Glutamatergic neuron (in vitro differentiated cells): ENCODE measurements around the gene ABCG4. TPM values are rescaled to one million over a fixed set of nuclear protein-coding genes. Genes with fewer than 3 reads are reported as not detected.

Experiments used
- DNase-seq: peaks from one replicate; pipeline ENCODE4 v3.0.0; 2022
- H3K27ac Mint-ChIP-seq: one replicate; pipeline ENCODE4 v1.8.0; 2020; ENCODE audit warnings: mild to moderate bottlenecking, mixed read lengths, inconsistent platforms; ENCODE audit not compliant: unreplicated experiment
- H3K27me3 Mint-ChIP-seq: one replicate; pipeline ENCODE4 v1.8.0; 2020; ENCODE audit warnings: mild to moderate bottlenecking, moderate library complexity, mixed read lengths, inconsistent platforms; ENCODE audit not compliant: unreplicated experiment
- H3K36me3 Mint-ChIP-seq: one replicate; pipeline ENCODE4 v1.8.0; 2020; ENCODE audit warnings: mild to moderate bottlenecking, mixed read lengths, inconsistent platforms; ENCODE audit not compliant: unreplicated experiment
- H3K4me1 Mint-ChIP-seq: one replicate; pipeline ENCODE4 v1.8.0; 2020; ENCODE audit warnings: mild to moderate bottlenecking, low read depth, mixed read lengths, inconsistent platforms; ENCODE audit not compliant: unreplicated experiment
- H3K4me3 Mint-ChIP-seq: one replicate; pipeline ENCODE4 v1.8.0; 2020; ENCODE audit warnings: mild to moderate bottlenecking, mixed read lengths, inconsistent platforms; ENCODE audit not compliant: unreplicated experiment
- H3K9me3 Mint-ChIP-seq: one replicate; pipeline ENCODE4 v1.8.0; 2020; ENCODE audit warnings: mild to moderate bottlenecking, moderate library complexity, mixed read lengths, inconsistent platforms; ENCODE audit not compliant: unreplicated experiment
- total RNA-seq: library from RNA; stranded (reverse); fragmentation: NEBNext Ultra II Directional; extraction: Animal tissue kit (Norgen Biotek cat#: 25700); gene quantifications from one replicate; pipeline ENCODE4 v1.2.1, GENCODE V29; 2021; ENCODE audit not compliant: unreplicated experiment
- TF ChIP-seq, protein P1 (sequence below): fragments of 200-600 bp; sonication (generic); IDR thresholded peaks from one replicate; pipeline ENCODE4 v1.5.0; 2021; ENCODE audit not compliant: partially characterized antibody, unreplicated experiment

Gene ABCG4
- total RNA-seq, 1 donor from 2014 or later = 2.4 TPM

DNA sequence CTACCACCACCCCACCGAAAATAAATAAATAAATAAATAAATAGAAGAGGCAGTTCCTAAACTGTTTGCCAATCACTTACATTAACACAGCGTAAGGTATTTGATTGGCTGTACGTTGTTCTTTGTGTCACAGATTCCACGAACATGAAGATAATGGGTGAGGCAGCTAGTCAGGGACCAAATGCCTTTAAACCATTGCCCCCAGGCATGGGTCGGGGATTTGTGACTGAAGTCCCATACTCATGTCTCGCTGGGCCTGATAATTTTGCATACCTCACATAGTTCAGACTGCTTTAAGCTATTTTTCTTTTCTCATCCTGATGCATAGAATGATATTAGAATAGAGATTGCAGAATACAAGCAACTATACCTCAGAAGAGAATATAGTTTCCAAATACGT, 53.7 kb downstream of the ABCG4 start:
- no peak overlapping the region for H3K27ac Mint-ChIP-seq
- TF ChIP-seq, protein P1, sequence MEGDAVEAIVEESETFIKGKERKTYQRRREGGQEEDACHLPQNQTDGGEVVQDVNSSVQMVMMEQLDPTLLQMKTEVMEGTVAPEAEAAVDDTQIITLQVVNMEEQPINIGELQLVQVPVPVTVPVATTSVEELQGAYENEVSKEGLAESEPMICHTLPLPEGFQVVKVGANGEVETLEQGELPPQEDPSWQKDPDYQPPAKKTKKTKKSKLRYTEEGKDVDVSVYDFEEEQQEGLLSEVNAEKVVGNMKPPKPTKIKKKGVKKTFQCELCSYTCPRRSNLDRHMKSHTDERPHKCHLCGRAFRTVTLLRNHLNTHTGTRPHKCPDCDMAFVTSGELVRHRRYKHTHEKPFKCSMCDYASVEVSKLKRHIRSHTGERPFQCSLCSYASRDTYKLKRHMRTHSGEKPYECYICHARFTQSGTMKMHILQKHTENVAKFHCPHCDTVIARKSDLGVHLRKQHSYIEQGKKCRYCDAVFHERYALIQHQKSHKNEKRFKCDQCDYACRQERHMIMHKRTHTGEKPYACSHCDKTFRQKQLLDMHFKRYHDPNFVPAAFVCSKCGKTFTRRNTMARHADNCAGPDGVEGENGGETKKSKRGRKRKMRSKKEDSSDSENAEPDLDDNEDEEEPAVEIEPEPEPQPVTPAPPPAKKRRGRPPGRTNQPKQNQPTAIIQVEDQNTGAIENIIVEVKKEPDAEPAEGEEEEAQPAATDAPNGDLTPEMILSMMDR = no peak
- H3K36me3 Mint-ChIP-seq = no peaks in the 10 kb centered on the region
- no peak for DNase-seq
- peaks cover 1% of the 10 kb centered on the region for H3K4me1 Mint-ChIP-seq
- H3K4me3 Mint-ChIP-seq = no peak overlapping the region
- H3K9me3 Mint-ChIP-seq = peaks cover 4% of the 10 kb centered on the region
- peaks cover 5% of the 10 kb centered on the region for H3K27me3 Mint-ChIP-seq

DNA sequence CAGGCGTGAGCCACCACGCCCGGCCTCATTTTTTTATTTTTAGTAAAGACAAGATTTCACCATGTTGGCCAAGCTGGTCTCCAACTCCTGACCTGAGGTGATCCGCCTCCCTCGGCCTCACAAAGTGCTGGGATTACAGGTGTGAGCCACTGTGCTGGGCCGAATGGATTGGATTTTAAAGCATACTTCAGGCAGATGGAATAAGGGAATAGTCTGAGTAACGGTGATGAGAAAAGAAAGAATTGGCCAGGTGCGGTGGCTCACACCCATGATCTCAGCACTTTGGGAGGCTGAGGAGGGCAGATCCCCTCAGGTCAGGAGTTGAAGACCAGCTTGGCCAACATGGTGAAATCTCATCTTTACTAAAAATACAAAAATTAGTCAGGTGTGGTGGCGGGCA, 55.2 kb downstream of the ABCG4 start:
- DNase-seq = no peak
- peaks cover 5% of the 10 kb centered on the region for H3K27me3 Mint-ChIP-seq
- H3K9me3 Mint-ChIP-seq = peaks cover 4% of the 10 kb centered on the region
- H3K4me3 Mint-ChIP-seq = no peak overlapping the region
- H3K36me3 Mint-ChIP-seq = no peaks in the 10 kb centered on the region
- TF ChIP-seq, protein P1 = no peak
- peaks cover 4% of the 10 kb centered on the region for H3K4me1 Mint-ChIP-seq
- no peak overlapping the region for H3K27ac Mint-ChIP-seq

DNA sequence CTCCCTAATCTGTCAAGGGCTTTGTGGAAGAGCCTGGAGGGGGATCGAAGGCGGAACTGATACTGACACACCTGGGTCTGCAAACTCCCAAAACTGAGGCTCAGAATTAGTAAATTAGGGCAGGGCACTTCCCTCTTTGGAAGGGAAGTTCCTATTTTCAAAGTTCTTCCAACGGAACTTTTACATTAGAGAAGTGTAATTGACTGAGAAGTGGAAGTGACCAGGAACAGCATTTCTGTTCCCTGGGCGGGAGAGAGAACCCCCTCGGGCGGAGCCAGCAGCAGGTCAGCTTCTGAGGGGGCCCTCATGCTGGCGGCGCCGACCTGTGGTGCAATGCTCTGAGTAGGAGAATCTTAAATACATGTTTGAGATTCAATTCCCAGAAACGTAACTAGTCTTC, 56.2 kb downstream of the ABCG4 start:
- Mint-ChIP-seq H3K36me3 (no peaks in the 10 kb centered on the region), H3K4me3 (peak overlapping the region; percentile 78), H3K9me3 (peaks cover 4% of the 10 kb centered on the region), H3K4me1 (peaks cover 4% of the 10 kb centered on the region), H3K27me3 (peaks cover 5% of the 10 kb centered on the region), H3K27ac (peak overlapping the region; percentile 7)
- TF ChIP-seq, protein P1 = no peak
- DNase-seq = no peak

DNA sequence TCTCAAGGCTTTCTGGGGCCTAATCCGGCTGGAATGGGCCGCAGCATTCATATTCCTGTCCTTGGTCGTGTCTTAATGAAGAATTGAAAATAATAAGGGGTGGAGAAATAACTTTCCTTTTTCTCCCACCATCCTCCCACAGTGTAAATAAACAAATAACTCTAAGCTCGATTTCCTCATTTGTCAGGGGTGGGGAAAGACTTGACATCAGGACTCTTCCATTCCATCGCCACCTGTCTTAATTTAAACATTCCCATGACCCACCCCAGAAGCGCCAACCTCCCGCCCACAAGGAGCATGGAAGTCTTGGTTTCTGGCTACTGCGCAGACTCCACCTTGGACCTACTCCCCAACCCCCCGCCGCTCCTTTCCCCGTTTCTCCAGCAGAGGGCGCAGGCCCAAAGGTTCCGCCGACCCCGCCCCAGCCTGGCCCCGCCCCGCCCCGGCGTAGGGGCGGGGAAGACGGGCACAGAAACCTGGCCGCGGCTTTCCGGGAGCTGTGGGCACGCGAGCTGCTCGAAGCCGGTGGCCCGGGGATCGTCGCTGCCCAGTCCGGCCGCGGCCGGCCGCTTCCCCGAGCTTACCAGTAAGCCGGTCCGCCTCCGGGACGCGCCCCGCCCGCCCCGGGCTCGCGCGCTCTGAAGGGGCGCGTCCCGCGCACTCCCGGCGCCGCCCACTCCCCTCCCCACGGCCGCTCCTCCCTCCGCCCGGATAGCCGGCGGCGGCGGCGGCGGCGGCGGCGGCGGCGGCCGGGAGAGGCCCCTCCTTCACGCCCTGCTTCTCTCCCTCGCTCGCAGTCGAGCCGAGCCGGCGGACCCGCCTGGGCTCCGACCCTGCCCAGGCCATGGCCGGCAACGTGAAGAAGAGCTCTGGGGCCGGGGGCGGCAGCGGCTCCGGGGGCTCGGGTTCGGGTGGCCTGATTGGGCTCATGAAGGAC, 57.0 kb downstream of the ABCG4 start, which contains the start of gene CBL:
TSS of gene CBL (plus strand) at position 766 of the 937 bp plus-strand sequence. CDS start at position 845, 79 bp downstream.
- peak within 1 kb of the TSS; percentile 100 for H3K4me3 Mint-ChIP-seq
- peaks cover 4% of the 10 kb centered on the region for H3K9me3 Mint-ChIP-seq
- peak within 1 kb of the TSS; percentile 96 for H3K27ac Mint-ChIP-seq
- peak; percentile 99 for DNase-seq
- TF ChIP-seq, protein P1 = peak; percentile 95
- peaks cover 5% of the 10 kb centered on the region for H3K27me3 Mint-ChIP-seq
- no peaks in the 10 kb centered on the region for H3K36me3 Mint-ChIP-seq
- H3K4me1 Mint-ChIP-seq = peaks cover 4% of the 10 kb centered on the region
